Mesenchymal stem cell (in vitro differentiated cells and primary cell): ENCODE measurements around the gene APC2.
"Not testable (repeated sequence)": the region's sequence is repeated elsewhere in the genome, so short reads cannot be mapped to it uniquely, and the experiment has no call there.

Source experiments
- DNase-seq: peaks from one replicate; pipeline ENCODE4 v3.0.0-alpha.2; 2013
- H2AFZ ChIP-seq: one replicate; pipeline ENCODE4 v1.6.1; 2013; ENCODE audit warnings: low read depth, mild to moderate bottlenecking, control low read depth, inconsistent platforms, low read length, moderate library complexity
- H2AK5ac ChIP-seq: 2 replicates; pipeline ENCODE4 v1.6.1; 2013; ENCODE audit warnings: low read length, moderate library complexity, mild to moderate bottlenecking, inconsistent platforms; ENCODE audit not compliant: severe bottlenecking
- H2BK120ac ChIP-seq: one replicate; pipeline ENCODE4 v1.6.1; 2013; ENCODE audit warnings: low read depth, mild to moderate bottlenecking, inconsistent platforms, low read length, moderate library complexity
- H2BK12ac ChIP-seq, 2 experiments: one replicate each; pipeline ENCODE4 v1.6.1; 2013; ENCODE audit warnings: inconsistent platforms in 2 of 2, low read length in 2 of 2, mild to moderate bottlenecking in 2 of 2, moderate library complexity in 2 of 2, control low read depth in 1 of 2
- H2BK15ac ChIP-seq: one replicate; pipeline ENCODE4 v1.6.1; 2013; ENCODE audit warnings: mild to moderate bottlenecking, low read depth, inconsistent platforms; ENCODE audit not compliant: poor library complexity, severe bottlenecking
- H2BK5ac ChIP-seq: 2 replicates; pipeline ENCODE4 v1.6.1; 2013; ENCODE audit warnings: low read depth, mild to moderate bottlenecking, low read length, control low read depth, inconsistent platforms; ENCODE audit not compliant: poor library complexity, severe bottlenecking
- H3K14ac ChIP-seq, 2 experiments: one replicate each; pipeline ENCODE4 v1.6.1; 2013; ENCODE audit warnings: inconsistent platforms in 2 of 2, low read length in 2 of 2, control low read depth in 1 of 2, mild to moderate bottlenecking in 1 of 2, moderate library complexity in 1 of 2
- H3K18ac ChIP-seq, 2 experiments: one replicate each; pipeline ENCODE4 v1.6.1; 2013; ENCODE audit warnings: inconsistent platforms in 2 of 2, low read length in 2 of 2, control low read depth in 1 of 2, low read depth in 1 of 2, mild to moderate bottlenecking in 1 of 2
- H3K23ac ChIP-seq, 2 experiments: one replicate each; pipeline ENCODE4 v1.6.1; 2013; ENCODE audit warnings: inconsistent platforms in 2 of 2, low read length in 2 of 2, mild to moderate bottlenecking in 2 of 2, moderate library complexity in 2 of 2, control low read depth in 1 of 2
- H3K27ac ChIP-seq: 2 replicates; pipeline ENCODE4 v1.5.1; 2013; ENCODE audit warnings: mild to moderate bottlenecking, moderate library complexity, low read length, control low read depth, inconsistent platforms; ENCODE audit not compliant: poor library complexity, severe bottlenecking
- H3K27me3 ChIP-seq, 2 experiments: 2 replicates each; pipeline versions ENCODE4 v1.6.1 to v1.7.0; 2013; ENCODE audit warnings: low read length in 2 of 2, mild to moderate bottlenecking in 2 of 2, moderate library complexity in 2 of 2, control low read depth in 1 of 2, inconsistent platforms in 1 of 2; ENCODE audit not compliant: control insufficient read depth in 1 of 2, insufficient read depth in 1 of 2
- H3K36me3 ChIP-seq, 2 experiments: 2 replicates each; pipeline versions ENCODE4 v1.6.1 to v1.7.0; 2013; ENCODE audit warnings: low read length in 2 of 2, control low read depth in 1 of 2, inconsistent platforms in 1 of 2, low read depth in 1 of 2, mild to moderate bottlenecking in 1 of 2; ENCODE audit not compliant: insufficient read depth in 2 of 2, control insufficient read depth in 1 of 2
- H3K4ac ChIP-seq, 2 experiments: one replicate each; pipeline ENCODE4 v1.6.1; 2013; ENCODE audit warnings: inconsistent platforms in 2 of 2, low read length in 2 of 2, mild to moderate bottlenecking in 2 of 2, moderate library complexity in 2 of 2, control low read depth in 1 of 2, low read depth in 1 of 2
- H3K4me1 ChIP-seq: 2 replicates; pipeline ENCODE4 v1.6.1; 2013; ENCODE audit warnings: low read depth, low read length, control low read depth; ENCODE audit not compliant: control insufficient read depth, insufficient read depth
- H3K4me2 ChIP-seq: 2 replicates; pipeline ENCODE4 v1.6.1; 2013; ENCODE audit warnings: low read length, mild to moderate bottlenecking, inconsistent platforms; ENCODE audit not compliant: poor library complexity, severe bottlenecking
- H3K4me3 ChIP-seq, 2 experiments: 2 replicates each; pipeline versions ENCODE4 v1.5.1 to v1.7.0; 2013; ENCODE audit warnings: low read length in 2 of 2, mild to moderate bottlenecking in 2 of 2, control low read depth in 1 of 2, low read depth in 1 of 2; ENCODE audit not compliant: insufficient read depth in 1 of 2
- H3K79me1 ChIP-seq: replicated peaks from 2 replicates; pipeline ENCODE4 v1.6.1; 2013; ENCODE audit warnings: mild to moderate bottlenecking, control low read depth, low read length, inconsistent platforms; ENCODE audit not compliant: poor library complexity, severe bottlenecking
- H3K9ac ChIP-seq: 2 replicates; pipeline ENCODE4 v1.7.0; 2013; ENCODE audit warnings: mild to moderate bottlenecking, low read length, moderate library complexity
- H3K9me3 ChIP-seq: 2 replicates; pipeline ENCODE4 v1.7.0; 2013; ENCODE audit warnings: mild to moderate bottlenecking, low read length; ENCODE audit not compliant: control insufficient read depth
- H4K8ac ChIP-seq: one replicate; pipeline ENCODE4 v1.6.1; 2013; ENCODE audit warnings: inconsistent platforms, mild to moderate bottlenecking, low read length, moderate library complexity
- H4K91ac ChIP-seq: one replicate; pipeline ENCODE4 v1.6.1; 2013; ENCODE audit warnings: mild to moderate bottlenecking, low read length, inconsistent platforms
- whole genome bisulfite sequencing: methylation state at CpG from one replicate; pipeline ENCODE4 v1.1.7; 2013; ENCODE audit warnings: mixed read lengths; 5-methylcytosine and 5-hydroxymethylcytosine counted together

Gene APC2

DNA sequence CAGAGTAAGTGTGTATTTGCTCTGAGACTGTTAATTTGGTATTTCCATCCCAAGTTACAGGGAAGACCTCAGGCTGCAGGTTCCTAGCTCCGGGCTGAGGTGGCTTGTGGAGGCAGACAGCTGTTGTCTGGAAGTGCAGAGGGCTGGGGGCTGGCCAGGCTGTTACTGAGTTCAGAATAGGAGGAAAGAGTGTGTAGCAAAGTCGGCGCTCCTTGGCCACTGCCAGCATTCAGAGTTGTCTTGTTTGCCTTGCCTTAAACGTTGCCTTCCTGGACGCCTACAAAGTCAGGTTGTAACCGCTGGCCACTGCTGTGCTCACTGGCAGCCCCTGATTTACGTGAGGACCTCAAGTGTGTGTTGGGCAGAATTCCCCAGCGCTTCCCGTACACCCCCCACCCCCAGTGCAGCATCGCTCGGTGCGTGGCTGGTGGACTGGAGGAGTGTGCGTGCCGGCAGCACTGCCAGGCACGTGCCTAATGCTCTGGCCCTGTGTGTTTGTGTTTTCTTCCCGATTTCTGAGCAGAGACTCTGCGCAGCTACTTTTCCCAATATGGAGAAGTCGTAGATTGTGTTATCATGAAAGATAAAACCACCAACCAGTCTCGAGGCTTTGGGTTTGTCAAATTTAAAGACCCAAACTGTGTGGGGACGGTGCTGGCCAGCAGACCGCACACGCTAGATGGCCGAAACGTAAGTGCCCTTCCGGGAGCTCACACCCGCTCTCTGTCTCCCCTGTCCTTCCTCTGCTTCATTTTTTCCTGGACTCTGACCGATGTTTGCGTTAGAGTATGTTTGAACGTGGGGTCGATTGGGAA is 32.0 kb upstream of the APC2 start:
- H3K23ac ChIP-seq, result no peak overlapping the region
- H3K9me3 ChIP-seq, result no peaks in the 10 kb centered on the region
- H4K91ac ChIP-seq, result no peak overlapping the region
- H2BK12ac ChIP-seq, result peak overlapping the region in 1 of 2 experiments; percentile 18
- H3K9ac ChIP-seq, result no peak overlapping the region
- H3K4ac ChIP-seq, result no peak overlapping the region
- H3K4me3 ChIP-seq, result no peak overlapping the region
- no peak for DNase-seq
- H2AFZ ChIP-seq, result no peak overlapping the region
- no peak overlapping the region for H3K4me2 ChIP-seq
- H2BK120ac ChIP-seq, result no peak overlapping the region
- H3K14ac ChIP-seq, result no peak overlapping the region
- H3K27me3 ChIP-seq, result no peaks in the 10 kb centered on the region
- no peak overlapping the region for H2AK5ac ChIP-seq
- peaks cover 10% of the 10 kb centered on the region for H3K79me1 ChIP-seq
- no peak overlapping the region for H3K27ac ChIP-seq
- no peak overlapping the region for H2BK5ac ChIP-seq
- 94% methylated on average over 28 of the region's 30 CpGs for WGBS
- peaks cover 56 to 75% of the 10 kb centered on the region in 2 experiments for H3K36me3 ChIP-seq
- H3K18ac ChIP-seq, result no peak overlapping the region
- H4K8ac ChIP-seq, result no peak overlapping the region
- H3K4me1 ChIP-seq, result peaks cover 49% of the 10 kb centered on the region
- no peak overlapping the region for H2BK15ac ChIP-seq

DNA sequence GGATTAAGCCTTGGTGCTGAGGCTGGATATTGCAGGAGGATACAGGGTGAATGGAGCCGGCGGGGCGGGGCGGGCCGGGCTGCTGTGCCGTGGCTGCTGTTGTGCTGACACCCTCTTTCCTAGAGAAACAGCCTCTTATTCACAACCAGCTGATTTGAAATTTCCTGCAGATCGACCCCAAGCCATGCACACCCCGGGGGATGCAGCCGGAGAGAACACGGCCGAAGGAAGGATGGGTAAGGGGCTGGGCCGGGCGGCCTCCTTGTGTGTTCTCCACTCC is 31.5 kb upstream of the APC2 start:
- H3K14ac ChIP-seq, result no peak overlapping the region
- H4K8ac ChIP-seq, result no peak overlapping the region
- no peak overlapping the region for H4K91ac ChIP-seq
- H3K4me2 ChIP-seq, result no peak overlapping the region
- H2BK120ac ChIP-seq, result no peak overlapping the region
- no peak overlapping the region for H3K27ac ChIP-seq
- H2AFZ ChIP-seq, result no peak overlapping the region
- H2BK5ac ChIP-seq, result no peak overlapping the region
- no peaks in the 10 kb centered on the region for H3K9me3 ChIP-seq
- peaks cover 57 to 73% of the 10 kb centered on the region in 2 experiments for H3K36me3 ChIP-seq
- H2BK12ac ChIP-seq, result no peak overlapping the region
- H3K23ac ChIP-seq, result no peak overlapping the region
- no peak overlapping the region for H3K4me3 ChIP-seq
- 96% methylated on average over 12 of the region's 13 CpGs for WGBS
- no peak overlapping the region for H2AK5ac ChIP-seq
- H3K18ac ChIP-seq, result no peak overlapping the region
- H3K9ac ChIP-seq, result no peak overlapping the region
- no peak overlapping the region for H3K4ac ChIP-seq
- no peak for DNase-seq
- peaks cover 13% of the 10 kb centered on the region for H3K79me1 ChIP-seq
- H3K4me1 ChIP-seq, result peaks cover 47% of the 10 kb centered on the region
- H3K27me3 ChIP-seq, result no peaks in the 10 kb centered on the region
- no peak overlapping the region for H2BK15ac ChIP-seq

DNA sequence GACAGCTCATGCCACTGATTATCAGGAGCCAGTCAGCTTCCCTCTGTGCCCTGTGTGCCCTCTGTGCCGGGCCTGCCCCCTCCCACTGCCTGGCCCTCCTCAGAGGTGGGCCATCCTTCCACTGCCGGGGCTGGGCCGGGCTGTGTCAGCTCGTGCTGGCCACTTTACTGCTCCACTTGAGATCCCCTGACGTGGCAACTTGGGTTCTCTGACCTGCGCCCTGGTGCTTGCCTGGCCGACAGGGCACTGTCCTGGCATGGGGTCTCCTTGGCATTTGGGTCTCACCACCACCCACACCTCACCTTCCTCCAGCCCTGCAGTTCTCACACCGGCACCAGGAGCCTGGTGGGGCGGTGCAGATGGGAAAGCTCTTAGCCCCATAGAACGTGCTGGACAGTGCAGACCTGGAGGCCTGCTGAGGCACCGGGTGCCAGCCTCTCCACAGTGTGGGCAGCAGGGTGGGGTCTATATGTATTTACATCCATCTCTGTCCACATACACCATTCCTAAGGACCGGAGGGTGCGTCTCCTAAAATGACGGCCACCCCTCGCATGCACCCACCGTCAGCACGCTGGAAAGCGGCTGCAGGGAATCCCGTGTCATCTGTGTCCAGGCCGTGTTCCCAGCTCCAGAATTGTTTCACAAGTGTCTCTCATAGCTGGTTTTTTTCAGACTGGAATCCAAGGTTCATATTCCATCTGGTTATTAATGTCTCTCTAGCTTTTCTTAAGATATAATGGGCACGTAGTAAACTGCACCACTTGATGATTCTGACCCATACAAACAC is 30.8 kb upstream of the APC2 start:
- Histone ChIP-seq H3K4me3 (no peak overlapping the region), H3K4ac (no peak overlapping the region), H3K9ac (no peak overlapping the region), H4K8ac (no peak overlapping the region), H2BK15ac (no peak overlapping the region), H2BK5ac (no peak overlapping the region), H3K9me3 (no peaks in the 10 kb centered on the region), H3K14ac (no peak overlapping the region), H3K36me3 (peaks cover 60 to 75% of the 10 kb centered on the region in 2 experiments), H2BK120ac (no peak overlapping the region), H3K18ac (no peak overlapping the region), H3K4me1 (peaks cover 49% of the 10 kb centered on the region), H3K4me2 (no peak overlapping the region), H4K91ac (no peak overlapping the region), H3K27me3 (no peaks in the 10 kb centered on the region), H2AK5ac (no peak overlapping the region), H2BK12ac (no peak overlapping the region), H3K23ac (no peak overlapping the region), H3K79me1 (peaks cover 15% of the 10 kb centered on the region), H2AFZ (no peak overlapping the region), H3K27ac (no peak overlapping the region)
- 98% methylated on average over 17 of the region's 21 CpGs for WGBS
- no peak for DNase-seq

DNA sequence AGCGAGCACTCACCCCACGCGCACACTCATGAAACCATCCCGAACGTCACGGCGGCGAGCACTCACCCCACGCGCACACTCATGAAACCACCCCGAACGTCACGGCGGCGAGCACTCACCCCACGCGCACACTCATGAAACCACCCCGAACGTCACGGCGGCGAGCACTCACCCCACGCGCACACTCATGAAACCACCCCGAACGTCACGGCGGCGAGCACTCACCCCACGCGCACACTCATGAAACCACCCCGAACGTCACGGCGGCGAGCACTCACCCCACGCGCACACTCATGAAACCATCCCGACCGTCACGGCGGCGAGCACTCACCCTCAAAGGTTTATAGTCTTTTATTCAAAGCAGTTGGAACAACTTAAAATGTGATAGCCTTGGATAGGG is 29.8 kb upstream of the APC2 start:
- not testable (repeated sequence) for H3K4me2 ChIP-seq, H2BK120ac ChIP-seq, H2BK12ac ChIP-seq, H3K27me3 ChIP-seq, H3K9me3 ChIP-seq, H3K23ac ChIP-seq, H3K4me3 ChIP-seq, H3K27ac ChIP-seq, H3K18ac ChIP-seq, H4K91ac ChIP-seq, H2AFZ ChIP-seq, H2BK15ac ChIP-seq, H3K4ac ChIP-seq, H3K14ac ChIP-seq, H4K8ac ChIP-seq, H3K9ac ChIP-seq, H2BK5ac ChIP-seq, H2AK5ac ChIP-seq, DNase-seq
- peaks cover 21% of the 10 kb centered on the region for H3K79me1 ChIP-seq
- over 99% methylated on average over 21 of the region's 43 CpGs for WGBS
- H3K36me3 ChIP-seq, result peaks cover 62 to 85% of the 10 kb centered on the region in 2 experiments
- H3K4me1 ChIP-seq, result peaks cover 51% of the 10 kb centered on the region
